HG03064 (cell line): ENCODE measurements around the gene KRT13.

Experiments
- ATAC-seq: cut with Tn5 transposase; IDR thresholded peaks from one replicate; pipeline ENCODE4 v1.9.1; 2021; ENCODE audit warnings: low read depth; ENCODE audit not compliant: unreplicated experiment

The KRT13 gene

DNA sequence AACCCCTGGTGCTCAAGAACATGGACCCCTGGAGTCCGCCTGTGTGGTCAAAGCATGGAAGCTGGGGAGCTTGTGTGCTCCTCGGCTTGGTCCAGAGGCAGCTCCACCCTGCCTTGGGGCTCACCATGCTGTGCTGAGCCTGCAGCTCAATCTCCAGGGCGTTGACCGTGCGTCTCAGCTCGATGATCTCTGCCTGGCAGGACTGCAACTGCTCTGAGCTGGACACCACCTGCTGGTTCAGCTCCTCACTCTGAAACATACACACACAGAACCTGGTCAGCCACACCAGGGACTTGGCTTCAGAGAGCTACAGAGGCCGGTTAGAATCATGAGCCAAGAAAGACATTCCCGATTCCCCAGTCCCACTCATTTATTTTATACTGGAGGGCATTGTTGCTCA is 27.2 kb downstream of the KRT13 start:
- no peak for ATAC-seq

DNA sequence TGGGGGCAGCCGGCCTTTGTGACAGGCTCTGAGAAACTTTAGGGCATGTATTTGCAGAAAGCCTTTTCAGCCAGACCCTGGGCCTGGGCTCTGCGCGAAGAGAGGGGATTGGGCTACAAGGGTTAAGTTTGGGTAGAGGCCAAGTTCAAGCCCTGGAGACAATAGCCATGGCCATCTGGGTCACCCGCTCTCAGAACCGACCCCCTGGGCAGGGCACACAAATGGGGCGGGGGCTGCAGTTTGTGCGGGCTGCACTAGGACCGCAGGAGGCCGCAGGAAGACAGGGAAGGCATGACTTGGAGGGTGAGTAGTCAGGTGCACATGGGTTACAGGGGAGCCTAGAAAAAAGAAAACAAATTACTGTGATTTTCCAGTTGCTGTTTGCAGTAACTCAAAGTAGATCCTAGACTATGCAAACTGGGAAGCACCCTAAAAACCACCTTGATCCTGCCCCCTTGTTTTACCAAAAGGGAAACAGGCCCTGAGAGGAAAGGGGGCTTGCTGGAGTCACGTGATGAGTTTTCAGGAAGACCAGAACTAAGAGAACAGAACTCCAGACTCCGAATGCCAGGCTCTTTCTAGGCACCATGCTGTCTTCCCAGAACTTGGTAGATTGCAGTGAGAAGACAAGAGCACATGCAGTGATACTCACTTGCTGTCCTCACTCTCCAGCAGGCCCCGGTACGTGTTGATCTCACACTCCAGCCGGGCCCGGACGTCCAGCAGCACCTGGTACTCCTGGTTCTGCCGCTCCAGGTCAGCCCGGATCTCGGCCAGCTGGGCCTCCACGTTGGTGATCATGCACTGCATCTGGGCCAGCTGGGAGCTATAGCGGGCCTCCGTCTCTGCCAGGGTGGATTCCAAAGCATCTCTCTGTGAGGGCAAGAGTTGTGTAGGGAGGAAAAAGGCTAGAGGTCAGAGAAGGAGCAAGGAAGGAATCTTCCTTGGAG is 28.3 kb downstream of the KRT13 start:
- no peak for ATAC-seq

DNA sequence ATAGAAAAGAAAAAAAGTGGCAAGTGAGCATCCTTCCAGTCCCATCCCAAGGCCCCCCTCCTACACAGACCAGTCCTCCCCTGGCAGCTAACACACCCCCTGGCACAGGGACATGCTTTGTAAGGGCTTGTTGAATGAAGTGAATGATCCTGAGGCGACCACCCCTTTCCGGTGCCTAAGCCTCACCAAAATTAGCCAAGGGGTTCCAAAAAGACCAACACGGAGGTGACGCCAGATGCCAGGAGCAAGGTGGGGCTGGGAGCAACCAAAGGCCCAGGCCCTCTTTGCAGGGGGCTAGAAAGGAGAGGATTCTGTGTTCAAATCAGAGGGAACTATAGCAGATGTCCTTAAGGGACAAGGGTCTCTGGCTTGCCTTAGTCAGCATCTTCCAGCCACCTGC is 30.0 kb downstream of the KRT13 start:
- no peak for ATAC-seq

DNA sequence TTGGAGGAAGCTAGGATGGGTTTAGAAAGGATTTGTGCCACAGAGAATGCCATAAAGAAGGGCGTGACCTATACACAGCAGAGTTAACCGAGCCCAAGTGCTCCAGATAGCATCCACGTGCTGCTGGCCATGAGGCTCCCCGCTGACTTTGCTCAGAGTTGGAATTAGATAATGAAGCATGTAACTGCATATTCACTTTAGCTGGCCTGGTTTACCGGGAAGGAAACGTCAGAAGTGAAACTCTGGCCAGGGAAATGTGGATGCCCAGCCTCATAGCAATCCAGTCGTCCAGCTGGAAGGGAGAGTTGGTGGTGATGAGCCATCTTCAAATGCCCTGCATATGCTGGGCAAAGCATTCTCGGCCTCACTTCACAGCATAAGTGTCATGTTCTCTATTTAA is 30.5 kb downstream of the KRT13 start:
- ATAC-seq: no peak

DNA sequence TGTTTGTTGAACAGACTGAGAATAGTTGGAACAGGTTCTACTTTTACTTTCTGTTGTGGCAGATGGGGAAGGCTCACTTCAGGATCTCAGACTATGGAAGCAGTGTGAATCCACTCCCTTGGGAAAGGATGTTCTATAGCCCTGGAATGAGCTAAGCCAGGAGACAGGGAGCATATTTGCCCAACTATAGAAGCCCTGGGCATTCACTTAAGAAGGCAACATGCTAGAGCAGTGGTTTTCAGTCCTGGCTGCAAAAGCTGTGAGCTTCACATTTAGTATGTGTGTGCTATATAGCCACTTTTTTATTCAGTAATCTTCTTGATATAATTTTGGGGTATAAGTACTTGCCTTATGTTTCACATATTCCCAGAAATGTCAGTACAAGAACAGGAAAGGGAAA is 37.1 kb downstream of the KRT13 start:
- ATAC-seq: no peak

DNA sequence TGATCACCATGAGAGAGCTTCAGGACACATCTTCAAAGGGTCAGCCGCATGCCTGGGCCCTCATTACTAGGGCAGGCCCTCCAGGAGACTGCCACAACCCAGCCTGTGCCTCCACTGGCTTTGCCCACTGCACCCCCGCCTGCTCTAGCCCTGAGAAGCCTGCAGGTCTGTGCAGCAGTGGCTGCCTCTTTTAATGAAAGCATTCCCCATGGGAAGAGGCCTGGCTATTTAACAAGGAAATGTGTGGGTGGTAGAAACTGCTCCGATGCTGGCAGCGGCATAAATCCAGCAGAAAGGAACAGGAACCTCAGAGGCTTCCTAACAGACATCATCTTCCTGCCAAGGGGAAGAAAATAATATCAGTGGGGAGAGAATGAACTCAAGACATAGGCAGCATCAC is 37.9 kb downstream of the KRT13 start:
- ATAC-seq: no peak

DNA sequence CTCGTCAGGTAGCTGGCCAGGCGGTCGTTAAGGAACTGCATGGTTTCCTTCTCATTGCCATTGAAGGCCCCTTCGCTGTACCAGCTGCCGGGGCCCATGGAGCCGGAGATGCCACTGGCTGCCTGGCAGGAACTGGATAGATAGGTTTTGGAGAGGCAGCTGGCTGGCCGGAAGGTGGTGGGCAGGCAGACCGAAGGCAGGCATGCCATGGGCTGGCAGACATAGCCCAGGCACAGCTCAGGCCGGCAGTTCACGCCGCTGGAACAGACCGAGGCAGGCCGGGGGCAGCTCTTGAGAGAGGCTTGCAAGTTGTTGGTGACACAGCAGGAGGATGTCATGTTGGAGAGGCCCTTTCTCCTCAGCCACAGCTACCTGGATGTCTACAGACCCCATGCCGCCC is 38.4 kb downstream of the KRT13 start, which contains the start of gene KRT32:
Gene KRT32 (minus strand): TSS at position 399 of the 400 bp plus-strand sequence. CDS start 61 bp downstream, at position 338.
- no peak for ATAC-seq

DNA sequence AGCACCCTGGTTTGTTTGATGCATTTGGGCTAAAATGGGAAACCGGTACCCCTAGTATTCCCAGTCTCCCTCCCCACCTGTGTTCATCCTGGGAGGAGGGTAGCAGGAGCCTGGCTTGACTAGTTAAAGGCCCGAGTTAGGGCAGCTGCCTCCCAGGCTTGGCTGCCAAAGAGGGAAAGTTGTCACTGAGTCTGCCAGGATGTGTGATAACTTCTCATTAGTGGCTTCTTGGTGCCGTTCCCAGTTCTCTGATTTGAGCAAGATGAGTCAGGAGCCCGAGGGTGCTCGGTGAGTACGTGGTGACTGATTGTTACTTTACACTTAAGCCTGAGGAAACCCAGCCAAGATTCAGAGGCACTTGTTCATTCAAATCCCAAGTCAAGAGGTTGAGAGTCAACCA is 40.7 kb downstream of the KRT13 start:
- ATAC-seq: no peak

DNA sequence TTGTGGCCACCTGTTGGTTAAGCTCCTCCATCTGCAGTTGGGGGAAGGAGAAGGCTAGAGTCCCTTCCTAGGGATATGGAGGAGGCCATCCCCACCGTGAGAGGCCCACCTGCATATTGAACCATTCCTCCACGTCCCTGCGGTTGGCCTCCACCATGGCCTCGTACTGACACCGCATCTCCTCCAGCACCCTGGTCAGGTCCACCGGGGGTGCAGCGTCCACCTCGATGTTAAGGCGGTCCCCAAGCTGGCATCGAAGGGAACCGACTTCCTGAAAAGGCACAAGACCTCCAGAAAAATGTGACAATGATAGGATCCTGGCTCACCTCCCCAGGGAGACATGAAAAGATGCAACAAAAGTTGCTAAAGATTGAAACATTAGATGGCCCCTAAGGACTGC is 41.2 kb downstream of the KRT13 start:
- ATAC-seq: no peak

DNA sequence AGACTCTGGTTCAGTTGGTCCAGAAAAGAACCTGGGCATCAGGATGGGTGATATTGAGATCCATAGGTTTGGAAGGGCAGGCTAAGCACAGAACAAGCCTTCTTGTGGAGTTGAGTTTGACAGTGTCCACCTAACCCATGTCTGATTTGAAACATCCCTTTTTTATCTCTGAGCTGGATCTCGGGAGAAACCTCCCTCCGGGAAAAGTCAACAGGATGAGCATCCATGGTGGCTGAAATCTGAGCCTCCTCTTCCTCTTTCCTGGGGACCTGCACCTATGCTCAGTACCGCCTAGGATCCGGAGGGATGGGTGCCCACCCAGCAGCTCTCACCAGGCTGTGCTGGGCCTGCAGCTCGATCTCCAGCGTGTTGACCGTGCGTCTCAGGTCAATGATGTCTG is 41.7 kb downstream of the KRT13 start:
- no peak for ATAC-seq

DNA sequence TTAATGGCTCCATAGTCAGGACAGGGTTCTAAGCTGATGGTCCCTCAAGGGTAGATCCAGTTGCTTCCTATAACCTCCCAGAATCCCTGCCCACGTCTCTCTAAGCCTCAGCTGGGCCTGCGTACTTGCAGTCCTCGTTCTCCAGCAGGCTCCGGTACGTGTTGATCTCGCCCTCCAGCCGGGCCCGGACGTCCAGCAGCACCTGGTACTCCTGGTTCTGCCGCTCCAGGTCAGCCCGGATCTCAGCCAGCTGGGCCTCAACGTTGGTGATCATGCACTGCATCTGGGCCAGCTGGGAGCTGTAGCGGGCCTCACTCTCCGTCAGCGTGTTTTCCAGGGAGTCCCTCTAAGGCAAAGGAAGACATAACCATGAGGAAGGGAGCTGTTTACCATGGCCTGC is 42.7 kb downstream of the KRT13 start:
- ATAC-seq: no peak

DNA sequence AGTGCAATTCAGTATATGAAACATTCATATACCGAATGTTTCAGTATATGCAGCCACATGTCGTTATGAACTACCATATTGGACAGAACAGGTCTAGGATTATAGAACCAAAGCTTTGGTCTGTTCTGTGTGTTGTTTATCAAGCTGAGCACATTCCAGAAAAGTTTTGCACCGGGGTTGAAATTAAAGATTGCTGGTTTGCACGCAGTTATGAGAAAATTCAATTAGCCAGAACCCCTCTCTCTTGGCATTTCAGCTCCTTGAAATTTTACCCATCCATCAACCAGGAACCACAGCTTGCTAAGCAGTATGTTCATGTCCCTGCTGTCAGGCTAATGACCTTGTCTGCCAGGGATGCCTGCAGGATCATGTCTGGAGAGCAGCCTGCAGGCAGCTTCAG is 47.7 kb downstream of the KRT13 start:
- ATAC-seq: no peak

DNA sequence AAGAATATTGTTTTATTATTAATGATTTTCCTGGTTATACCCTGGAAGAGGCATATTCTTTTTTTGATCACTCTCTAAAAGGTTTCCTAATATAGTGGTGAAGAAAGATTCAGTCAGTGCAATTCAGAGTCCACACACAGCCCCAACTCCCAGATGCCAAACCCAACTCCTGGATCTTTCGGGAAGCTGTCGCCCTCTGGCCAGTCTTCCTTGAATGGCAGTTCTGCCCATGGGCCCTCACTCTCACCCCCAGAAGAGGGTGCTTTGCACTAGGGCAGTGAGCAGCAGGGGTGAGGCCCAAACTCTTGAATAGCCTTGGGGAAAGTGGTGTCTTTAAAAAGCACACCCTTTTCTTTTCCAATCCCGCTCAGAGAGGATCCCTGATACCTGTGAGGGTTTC is 49.2 kb downstream of the KRT13 start:
- ATAC-seq: no peak

DNA sequence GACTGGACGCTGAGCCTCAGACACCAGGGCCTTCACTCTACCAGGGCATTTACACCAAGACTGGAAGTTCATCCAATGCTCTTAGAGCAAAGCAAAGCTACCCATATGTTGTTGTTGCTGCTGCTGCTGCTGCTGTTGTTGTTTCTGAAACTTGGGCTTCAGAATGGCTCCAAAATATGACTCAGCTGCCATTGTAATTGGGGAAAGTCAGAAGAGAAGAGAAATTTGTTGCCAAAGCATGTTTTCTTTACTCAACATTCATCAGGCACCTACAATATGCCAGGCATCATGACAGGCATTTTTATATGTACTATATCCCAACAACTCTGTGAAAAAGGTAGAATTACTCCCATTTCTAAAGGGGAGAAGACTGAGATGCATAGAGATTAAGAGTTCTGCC is 50.2 kb downstream of the KRT13 start:
- no peak for ATAC-seq

DNA sequence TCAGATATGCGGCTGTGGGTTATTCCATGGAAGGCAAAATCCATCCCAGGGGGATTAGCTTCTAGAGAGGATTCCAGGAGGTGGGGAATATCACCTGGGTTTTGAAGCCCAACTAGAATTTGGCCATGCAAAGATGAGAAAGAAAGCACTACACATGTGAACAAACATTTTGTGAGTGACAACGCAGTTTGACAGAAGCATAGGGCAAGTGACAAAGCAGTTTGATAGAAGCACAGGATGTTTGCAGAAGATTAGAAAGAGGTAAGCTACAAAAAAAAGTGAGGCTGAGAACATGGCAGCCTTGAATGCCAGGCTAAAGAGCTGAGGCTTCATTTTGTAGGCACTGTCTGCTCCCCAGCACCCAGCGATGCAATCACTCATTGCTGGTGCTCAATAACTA is 52.3 kb downstream of the KRT13 start:
- no peak for ATAC-seq

DNA sequence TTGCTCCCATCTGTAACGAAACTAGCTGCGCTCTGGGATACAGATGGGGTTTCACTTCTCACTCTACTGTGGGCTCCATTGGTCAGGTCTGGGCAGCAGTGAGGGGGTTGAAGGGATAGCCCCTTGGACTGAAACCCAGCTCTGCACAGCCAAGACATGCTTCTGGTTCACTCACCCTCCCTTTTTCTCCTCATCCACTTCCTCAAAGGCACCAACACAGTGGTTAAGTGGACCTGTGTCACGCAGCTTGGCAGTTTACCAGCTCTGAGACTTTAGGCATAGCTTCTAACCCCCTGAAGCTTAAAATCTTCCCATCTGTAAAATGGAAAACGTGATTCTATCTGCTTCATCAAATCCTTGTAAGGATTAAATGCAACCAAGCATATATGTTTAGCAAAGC is 53.1 kb downstream of the KRT13 start:
- ATAC-seq: no peak

DNA sequence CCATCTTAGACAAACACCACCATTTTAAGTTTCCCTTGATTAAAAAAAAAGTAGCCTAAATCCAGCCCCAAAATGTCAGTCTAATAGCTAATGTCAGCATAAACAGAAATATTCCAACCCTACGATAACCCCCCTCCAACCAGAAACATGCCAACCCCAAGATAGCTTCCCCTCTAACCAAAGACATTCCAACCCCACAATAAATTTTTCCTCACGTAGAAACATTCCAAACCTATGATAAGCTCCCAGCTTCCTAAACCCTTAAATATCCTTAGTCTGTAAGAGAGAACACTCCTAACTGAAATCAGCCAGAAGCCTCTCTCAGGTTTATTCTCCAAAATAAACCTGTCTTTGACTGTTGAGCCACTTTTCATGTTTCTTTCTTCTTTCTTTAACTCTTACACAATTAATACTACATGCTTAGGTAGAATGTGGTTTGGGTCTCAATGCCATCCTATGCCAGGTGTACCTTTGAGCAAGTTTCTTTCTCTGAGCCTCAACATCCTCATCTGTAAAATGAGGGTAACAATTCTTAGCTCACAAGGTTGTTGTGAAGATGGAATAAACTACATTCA is 54.2 kb downstream of the KRT13 start:
- no peak for ATAC-seq
